ENCODE data around the gene WDR18. TPM values are rescaled to one million over a fixed set of nuclear protein-coding genes. Genes with fewer than 3 reads are reported as not detected.

WDR18 gene
- total RNA-seq, 4 donors from 2014 or later = 9.9 to 30.3 (median 28.4) TPM

GRCh38 chr19:1008268-1009040 lies 24.3 kb downstream of the WDR18 start:
- WGBS = 92% methylated on average over 32 of the region's 45 CpGs
- Histone ChIP-seq H3K36me3 (peaks cover 41 to 52% (median 51%) of the 10 kb centered on the region in 4 donors), H3K4me3 (no peak overlapping the region), H3K4me1 (peaks cover 0 to 6% (median 0%) of the 10 kb centered on the region in 4 donors), H3K27ac (replicated peaks in 1 of 4) (no peak overlapping the region), H3K27me3 (peaks cover 0 to 13% (median 0%) of the 10 kb centered on the region in 4 donors), H3K9me3 (no peaks in the 10 kb centered on the region)
- no peak for DNase-seq (ENCODE audit: extremely low spot score)
- TF ChIP-seq POLR2A (IDR thresholded peaks at IDR 0.05; ENCODE audit: low read depth) (no peak), EP300 (IDR thresholded peaks at IDR 0.05) (no peak), POLR2AphosphoS5 (IDR thresholded peaks at IDR 0.05) (no peak)
- TF ChIP-seq, protein P1, sequence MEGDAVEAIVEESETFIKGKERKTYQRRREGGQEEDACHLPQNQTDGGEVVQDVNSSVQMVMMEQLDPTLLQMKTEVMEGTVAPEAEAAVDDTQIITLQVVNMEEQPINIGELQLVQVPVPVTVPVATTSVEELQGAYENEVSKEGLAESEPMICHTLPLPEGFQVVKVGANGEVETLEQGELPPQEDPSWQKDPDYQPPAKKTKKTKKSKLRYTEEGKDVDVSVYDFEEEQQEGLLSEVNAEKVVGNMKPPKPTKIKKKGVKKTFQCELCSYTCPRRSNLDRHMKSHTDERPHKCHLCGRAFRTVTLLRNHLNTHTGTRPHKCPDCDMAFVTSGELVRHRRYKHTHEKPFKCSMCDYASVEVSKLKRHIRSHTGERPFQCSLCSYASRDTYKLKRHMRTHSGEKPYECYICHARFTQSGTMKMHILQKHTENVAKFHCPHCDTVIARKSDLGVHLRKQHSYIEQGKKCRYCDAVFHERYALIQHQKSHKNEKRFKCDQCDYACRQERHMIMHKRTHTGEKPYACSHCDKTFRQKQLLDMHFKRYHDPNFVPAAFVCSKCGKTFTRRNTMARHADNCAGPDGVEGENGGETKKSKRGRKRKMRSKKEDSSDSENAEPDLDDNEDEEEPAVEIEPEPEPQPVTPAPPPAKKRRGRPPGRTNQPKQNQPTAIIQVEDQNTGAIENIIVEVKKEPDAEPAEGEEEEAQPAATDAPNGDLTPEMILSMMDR (IDR thresholded peaks at IDR 0.05) = no peak
- intact Hi-C loops (cut with DNase I) = no loop called here

DNA sequence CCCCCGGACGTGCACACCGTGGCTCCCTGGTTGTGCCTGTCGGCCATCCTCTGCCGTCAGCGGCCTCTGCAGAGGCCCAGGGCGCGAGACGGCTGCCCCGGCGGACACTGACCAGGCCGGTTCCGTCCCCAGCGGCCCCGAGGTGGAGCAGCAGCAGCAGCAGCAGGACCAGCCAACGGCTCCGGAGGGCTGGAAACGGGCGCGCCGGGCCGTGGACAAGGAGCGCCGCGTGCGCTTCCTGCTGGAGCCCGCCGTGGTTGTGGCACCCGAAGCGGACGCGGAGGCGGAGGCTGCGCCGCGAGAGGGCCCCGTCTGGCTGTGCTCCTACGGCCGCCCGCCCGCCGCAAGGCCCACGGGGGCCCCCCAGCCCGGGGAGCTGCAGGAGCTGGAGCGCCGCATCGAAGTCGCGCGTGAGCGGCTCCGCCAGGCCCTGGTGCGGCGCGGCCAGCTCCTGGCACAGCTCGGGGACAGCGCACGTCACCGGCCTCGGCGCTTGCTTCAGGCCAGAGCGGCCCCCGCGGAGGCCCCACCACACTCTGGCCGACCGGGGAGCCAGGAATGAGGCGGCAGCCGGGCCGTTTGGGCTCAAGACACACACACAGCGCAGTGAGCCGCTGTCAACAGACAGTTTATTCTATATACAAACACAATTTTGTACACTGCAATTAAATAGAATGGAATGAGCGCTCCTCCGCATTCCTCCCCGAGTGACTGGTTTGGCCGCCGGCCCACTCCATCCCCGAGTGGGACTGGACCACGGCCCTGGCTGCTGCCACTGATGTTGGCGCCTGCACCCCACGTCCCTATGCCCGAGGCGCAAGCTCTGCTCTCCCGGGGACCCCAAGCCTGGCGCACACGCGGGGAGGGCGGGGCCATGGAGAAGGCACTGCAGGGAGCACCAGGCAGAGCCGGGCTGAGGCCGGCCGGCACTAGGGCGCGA lies 25.2 kb downstream of the WDR18 start:
- Histone ChIP-seq H3K27me3 (peaks cover 0 to 5% (median 0%) of the 10 kb centered on the region in 4 donors), H3K4me1 (peaks cover 0 to 15% (median 3%) of the 10 kb centered on the region in 4 donors), H3K36me3 (peaks cover 48 to 61% (median 60%) of the 10 kb centered on the region in 4 donors), H3K4me3 (no peak overlapping the region), H3K27ac (replicated peaks in 1 of 4) (peak overlapping the region in 2 of 4 donors; percentile 21 to 36), H3K9me3 (no peaks in the 10 kb centered on the region)
- TF ChIP-seq EP300 (IDR thresholded peaks at IDR 0.05) (no peak), POLR2A (IDR thresholded peaks at IDR 0.05; ENCODE audit: low read depth) (no peak), POLR2AphosphoS5 (IDR thresholded peaks at IDR 0.05) (no peak)
- TF ChIP-seq, protein P1 (IDR thresholded peaks at IDR 0.05) = no peak
- 86% methylated on average over 19 of the region's 92 CpGs for WGBS
- no peak for DNase-seq (ENCODE audit: extremely low spot score)
- intact Hi-C loops (cut with DNase I) = no loop called here

- no peaks in the 10 kb centered on the region for H3K27me3 ChIP-seq
- intact Hi-C loops (cut with DNase I) = no loop called here
- TF ChIP-seq, protein P1 (IDR thresholded peaks at IDR 0.05) = no peak
- TF ChIP-seq POLR2AphosphoS5 (IDR thresholded peaks at IDR 0.05) = no peak
- no peak for TF ChIP-seq POLR2A (IDR thresholded peaks at IDR 0.05; ENCODE audit: low read depth)
- no peak for TF ChIP-seq EP300 (IDR thresholded peaks at IDR 0.05)
- H3K4me3 ChIP-seq = no peak overlapping the region
- peaks cover 4 to 22% (median 9%) of the 10 kb centered on the region in 4 donors for H3K4me1 ChIP-seq
- WGBS = 83% methylated on average over 13 of the region's 29 CpGs
- H3K36me3 ChIP-seq = peaks cover 48 to 68% (median 66%) of the 10 kb centered on the region in 4 donors
- H3K9me3 ChIP-seq = no peaks in the 10 kb centered on the region
- peak overlapping the region in 1 of 4 donors; percentile 21 for H3K27ac ChIP-seq (replicated peaks in 1 of 4)
- no peak for DNase-seq (ENCODE audit: extremely low spot score)
These were observed 25.9 kb downstream of the WDR18 start for GRCh38 chr19:1009981-1010538.

DNA sequence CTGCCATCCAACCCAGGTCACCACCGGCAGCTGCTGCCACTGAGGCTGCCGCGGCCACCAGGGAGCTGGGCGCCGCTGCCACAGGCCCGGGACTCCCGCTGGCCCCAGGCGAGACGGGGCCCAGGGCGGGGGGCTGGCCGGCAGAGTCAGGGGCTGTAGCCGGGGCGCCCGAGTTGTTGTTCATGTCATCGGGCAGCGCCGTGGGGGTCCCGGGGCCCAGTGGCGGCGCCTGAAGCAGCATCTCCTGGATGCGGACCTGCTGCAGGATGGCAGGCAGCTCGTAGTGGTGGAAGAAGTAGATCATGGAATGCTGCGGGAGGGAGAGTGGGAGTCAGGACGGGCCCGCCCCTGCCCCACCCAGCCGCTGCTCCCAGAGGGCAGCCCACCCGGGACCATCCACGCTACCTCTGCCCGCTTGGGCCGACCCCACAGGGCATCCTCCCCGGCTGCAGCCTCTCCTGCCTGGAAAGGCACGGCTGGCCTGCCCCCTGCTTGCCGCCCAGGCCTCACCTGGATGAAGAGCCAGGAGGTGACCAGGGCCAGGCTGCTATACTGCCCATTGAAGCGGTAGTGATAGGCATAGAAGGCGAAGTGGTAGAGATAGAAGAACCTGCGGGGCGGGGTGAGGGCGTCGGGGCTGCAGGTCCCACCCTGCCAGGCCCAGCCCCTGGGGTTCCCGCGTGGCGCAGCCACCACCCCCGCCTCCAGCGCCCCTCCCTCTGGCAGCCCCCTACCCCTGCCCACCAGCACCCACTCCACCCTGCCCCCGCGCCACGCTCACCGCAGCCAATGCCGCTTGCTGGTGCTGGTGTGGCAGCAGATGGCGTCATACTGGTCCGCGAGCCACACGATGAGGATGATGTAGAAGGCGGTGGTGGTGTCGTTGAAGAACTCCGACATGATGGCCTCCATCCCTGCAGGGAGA lies 26.7 kb downstream of the WDR18 start:
- no peaks in the 10 kb centered on the region for H3K27me3 ChIP-seq
- intact Hi-C loops (cut with DNase I) = no loop called here
- no peak for DNase-seq (ENCODE audit: extremely low spot score)
- 93% methylated on average over 47 of the region's 56 CpGs for WGBS
- no peaks in the 10 kb centered on the region for H3K9me3 ChIP-seq
- TF ChIP-seq POLR2AphosphoS5 (IDR thresholded peaks at IDR 0.05) (no peak), POLR2A (IDR thresholded peaks at IDR 0.05; ENCODE audit: low read depth) (no peak), EP300 (IDR thresholded peaks at IDR 0.05) (no peak)
- TF ChIP-seq, protein P1 (IDR thresholded peaks at IDR 0.05) = no peak
- H3K27ac ChIP-seq (replicated peaks in 1 of 4) = no peak overlapping the region
- no peak overlapping the region for H3K4me3 ChIP-seq
- H3K4me1 ChIP-seq = peaks cover 12 to 30% (median 17%) of the 10 kb centered on the region in 4 donors
- H3K36me3 ChIP-seq = peaks cover 48 to 69% (median 66%) of the 10 kb centered on the region in 4 donors

All from esophagus muscularis mucosa (tissue), 4 donors.